Measurements from ENCODE around the gene AKAP12.

AKAP12 gene

DNA sequence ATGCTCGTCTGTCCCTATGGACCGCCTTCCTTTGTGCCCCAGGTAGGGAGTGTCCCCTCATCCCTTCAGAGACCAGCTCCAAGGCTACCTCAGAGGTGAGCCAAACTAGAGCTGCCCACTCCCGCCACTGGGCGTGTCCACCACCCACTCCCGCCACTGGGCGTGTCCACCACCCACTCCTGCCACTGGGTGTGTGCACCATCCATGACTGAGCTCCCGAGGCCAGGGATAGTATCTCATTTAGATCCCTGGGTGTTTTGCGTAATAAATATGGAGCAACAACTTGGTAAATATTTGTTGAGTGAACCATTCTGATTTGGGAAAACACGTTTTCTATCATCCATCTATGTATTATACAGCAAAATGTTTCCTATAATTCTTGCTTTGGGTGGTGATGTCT, 82.8 kb downstream of the AKAP12 start:
- Histone ChIP-seq H3K9me2 (ENCODE audit: low read depth, low read length) (no peaks in the 10 kb centered on the region), H2AFZ (ENCODE audit: low read length) (no peak overlapping the region), H4K20me1 (ENCODE audit: insufficient read depth, low read length) (no peaks in the 10 kb centered on the region), H3K4me1 (ENCODE audit: insufficient read depth, low read length, severe bottlenecking) (peaks cover 8% of the 10 kb centered on the region), H3K79me2 (ENCODE audit: insufficient read depth, low read length) (no peaks in the 10 kb centered on the region), H3K9me3 (ENCODE audit: low read length) (no peaks in the 10 kb centered on the region), H3K9ac (ENCODE audit: low read length) (no peak overlapping the region), H3K4me2 (ENCODE audit: low read length) (no peak overlapping the region), H3K27ac (ENCODE audit: low read depth, low read length, poor library complexity, severe bottlenecking) (no peak overlapping the region), H3K36me3 (ENCODE audit: insufficient read depth, low read length) (no peaks in the 10 kb centered on the region), H3K27me3 (ENCODE audit: insufficient read depth, low read length) (no peaks in the 10 kb centered on the region), H3K4me3 (ENCODE audit: low read depth, low read length, poor library complexity, severe bottlenecking) (no peak overlapping the region), H3F3A (ENCODE audit: insufficient read depth, low read length) (no peaks in the 10 kb centered on the region)
- TF ChIP-seq, protein P1, sequence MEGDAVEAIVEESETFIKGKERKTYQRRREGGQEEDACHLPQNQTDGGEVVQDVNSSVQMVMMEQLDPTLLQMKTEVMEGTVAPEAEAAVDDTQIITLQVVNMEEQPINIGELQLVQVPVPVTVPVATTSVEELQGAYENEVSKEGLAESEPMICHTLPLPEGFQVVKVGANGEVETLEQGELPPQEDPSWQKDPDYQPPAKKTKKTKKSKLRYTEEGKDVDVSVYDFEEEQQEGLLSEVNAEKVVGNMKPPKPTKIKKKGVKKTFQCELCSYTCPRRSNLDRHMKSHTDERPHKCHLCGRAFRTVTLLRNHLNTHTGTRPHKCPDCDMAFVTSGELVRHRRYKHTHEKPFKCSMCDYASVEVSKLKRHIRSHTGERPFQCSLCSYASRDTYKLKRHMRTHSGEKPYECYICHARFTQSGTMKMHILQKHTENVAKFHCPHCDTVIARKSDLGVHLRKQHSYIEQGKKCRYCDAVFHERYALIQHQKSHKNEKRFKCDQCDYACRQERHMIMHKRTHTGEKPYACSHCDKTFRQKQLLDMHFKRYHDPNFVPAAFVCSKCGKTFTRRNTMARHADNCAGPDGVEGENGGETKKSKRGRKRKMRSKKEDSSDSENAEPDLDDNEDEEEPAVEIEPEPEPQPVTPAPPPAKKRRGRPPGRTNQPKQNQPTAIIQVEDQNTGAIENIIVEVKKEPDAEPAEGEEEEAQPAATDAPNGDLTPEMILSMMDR (IDR thresholded peaks at IDR 0.05; ENCODE audit: low read length), result no peak
- TF ChIP-seq EZH2 (IDR thresholded peaks at IDR 0.05; ENCODE audit: borderline replicate concordance, low read length), result no peak

DNA sequence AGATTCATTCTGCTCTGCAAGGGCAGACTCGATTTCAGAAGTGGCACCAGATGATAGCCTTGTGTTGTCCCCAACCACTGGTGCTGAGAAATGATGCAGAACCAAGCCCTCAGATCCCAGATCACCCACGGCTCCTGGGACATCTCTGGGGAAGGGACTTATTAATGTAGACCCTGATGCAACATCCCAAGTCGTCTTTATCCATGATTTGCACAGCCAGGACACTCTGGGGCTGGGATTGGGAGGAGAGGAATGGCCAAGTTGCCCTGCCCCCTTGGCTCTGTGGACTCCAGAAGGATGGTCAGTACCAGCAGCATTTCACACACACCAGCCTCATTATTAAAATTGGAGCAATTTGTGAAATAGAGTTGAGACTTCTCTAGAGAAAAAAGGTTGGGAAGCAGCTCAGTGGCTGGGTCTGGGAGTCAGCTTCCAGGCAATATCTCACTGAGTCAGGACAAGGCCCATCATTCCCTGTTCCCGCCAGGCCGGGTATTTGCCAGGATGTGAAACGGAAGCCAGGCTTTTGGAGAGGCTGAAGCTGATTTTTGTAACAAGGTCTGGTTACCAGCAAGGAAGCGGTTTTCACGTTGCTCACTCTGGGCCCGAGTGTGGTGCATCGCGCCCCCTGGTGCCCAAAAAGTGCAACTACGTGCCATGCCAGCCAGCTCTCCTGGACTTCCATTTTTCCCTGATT, 84.2 kb downstream of the AKAP12 start:
- Histone ChIP-seq H3K9me2 (ENCODE audit: low read depth, low read length) (no peaks in the 10 kb centered on the region), H3K27ac (ENCODE audit: low read depth, low read length, poor library complexity, severe bottlenecking) (no peak overlapping the region), H3K4me3 (ENCODE audit: low read depth, low read length, poor library complexity, severe bottlenecking) (no peak overlapping the region), H3F3A (ENCODE audit: insufficient read depth, low read length) (no peaks in the 10 kb centered on the region), H3K27me3 (ENCODE audit: insufficient read depth, low read length) (no peaks in the 10 kb centered on the region), H3K9me3 (ENCODE audit: low read length) (no peaks in the 10 kb centered on the region), H3K4me2 (ENCODE audit: low read length) (no peak overlapping the region), H2AFZ (ENCODE audit: low read length) (no peak overlapping the region), H3K4me1 (ENCODE audit: insufficient read depth, low read length, severe bottlenecking) (peaks cover 8% of the 10 kb centered on the region), H3K9ac (ENCODE audit: low read length) (no peak overlapping the region), H3K79me2 (ENCODE audit: insufficient read depth, low read length) (no peaks in the 10 kb centered on the region), H4K20me1 (ENCODE audit: insufficient read depth, low read length) (no peaks in the 10 kb centered on the region), H3K36me3 (ENCODE audit: insufficient read depth, low read length) (no peaks in the 10 kb centered on the region)
- TF ChIP-seq, protein P1 (IDR thresholded peaks at IDR 0.05; ENCODE audit: low read length), result peak; percentile 96
- no peak for TF ChIP-seq EZH2 (IDR thresholded peaks at IDR 0.05; ENCODE audit: borderline replicate concordance, low read length)

DNA sequence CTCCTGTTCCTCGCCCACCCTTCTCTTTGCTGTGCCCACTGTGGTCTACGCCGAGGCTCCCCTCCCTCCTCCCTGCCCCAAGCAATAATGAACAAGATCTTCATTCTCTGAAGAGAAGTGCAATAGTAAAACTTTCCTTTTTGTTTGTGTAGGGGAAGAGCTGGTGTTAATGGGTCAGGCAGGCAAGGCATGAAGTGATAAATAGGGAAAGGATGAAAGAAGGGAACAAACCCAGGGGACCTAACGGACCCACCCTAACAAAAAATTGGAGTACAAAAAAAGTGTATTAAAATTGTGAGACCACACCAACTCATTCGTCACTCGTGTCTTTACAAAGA, 84.7 kb downstream of the AKAP12 start:
- Histone ChIP-seq H3K27ac (ENCODE audit: low read depth, low read length, poor library complexity, severe bottlenecking) (no peak overlapping the region), H3K79me2 (ENCODE audit: insufficient read depth, low read length) (no peaks in the 10 kb centered on the region), H3K9me3 (ENCODE audit: low read length) (no peaks in the 10 kb centered on the region), H3K4me2 (ENCODE audit: low read length) (no peak overlapping the region), H3F3A (ENCODE audit: insufficient read depth, low read length) (no peaks in the 10 kb centered on the region), H3K27me3 (ENCODE audit: insufficient read depth, low read length) (no peaks in the 10 kb centered on the region), H4K20me1 (ENCODE audit: insufficient read depth, low read length) (no peaks in the 10 kb centered on the region), H3K4me3 (ENCODE audit: low read depth, low read length, poor library complexity, severe bottlenecking) (no peak overlapping the region), H3K36me3 (ENCODE audit: insufficient read depth, low read length) (no peaks in the 10 kb centered on the region), H3K9ac (ENCODE audit: low read length) (no peak overlapping the region), H3K4me1 (ENCODE audit: insufficient read depth, low read length, severe bottlenecking) (peaks cover 8% of the 10 kb centered on the region), H2AFZ (ENCODE audit: low read length) (no peak overlapping the region), H3K9me2 (ENCODE audit: low read depth, low read length) (no peaks in the 10 kb centered on the region)
- TF ChIP-seq, protein P1 (IDR thresholded peaks at IDR 0.05; ENCODE audit: low read length), result peak; percentile 22; the same call in 1 of the 2 replicates
- TF ChIP-seq EZH2 (IDR thresholded peaks at IDR 0.05; ENCODE audit: borderline replicate concordance, low read length), result no peak

All from OCI-LY1 (cell line).